Thyroid gland (tissue), 4 donors: ENCODE data around the gene ITIH1. TPM values are rescaled to one million over a fixed set of nuclear protein-coding genes. Genes with fewer than 3 reads are reported as not detected.

Experiments
- DNase-seq, 2 donors: peaks; one replicate each; pipeline ENCODE4 v3.0.0-alpha.2; 2019
- H3K27ac ChIP-seq, 3 donors: fragments of 200-600 bp; sonication (generic); 1 replicate in 2 of 3; 2 replicates in 1 of 3; pipeline ENCODE4 v1.5.1; 2016 to 2019; ENCODE audit warnings: mild to moderate bottlenecking in 1 of 3, moderate library complexity in 1 of 3
- H3K27me3 ChIP-seq: fragments of 200-600 bp; sonication (generic); one replicate; pipeline ENCODE4 v1.5.1; 2019
- H3K36me3 ChIP-seq, 2 donors: fragments of 200-600 bp; sonication (generic); one replicate each; pipeline ENCODE4 v1.5.1; 2016 to 2019
- H3K4me1 ChIP-seq, 2 donors: fragments of 200-600 bp; sonication (generic); one replicate each; pipeline ENCODE4 v1.5.1; 2017 to 2019
- H3K4me3 ChIP-seq, 3 donors: fragments of 200-600 bp; sonication (generic); replicated peaks in 1 of 3; 1 replicate in 2 of 3; 2 replicates in 1 of 3; pipeline ENCODE4 v1.5.1; 2016; ENCODE audit warnings: mild to moderate bottlenecking in 1 of 3
- H3K9me3 ChIP-seq: fragments of 200-600 bp; sonication (generic); one replicate; pipeline ENCODE4 v1.5.1; 2017
- POLR2A ChIP-seq, 2 donors: fragments of 450-650 bp; IDR thresholded peaks; one replicate each; pipeline ENCODE4 v1.6.1; 2017; ENCODE audit warnings: antibody characterized with exemption in 2 of 2, mild to moderate bottlenecking in 2 of 2, moderate library complexity in 1 of 2
- WGBS, 2 donors: methylation state at CpG; one replicate each; pipeline ENCODE4 v1.1.5; 2017; 5-methylcytosine and 5-hydroxymethylcytosine counted together
- intact Hi-C: fragments of 100-400 bp; cut with DNase I; formaldehyde crosslinking; loops from one replicate; pipeline ENCODE4 v1.15.1; 2023
- total RNA-seq, 4 donors: library from RNA; depleted of rRNA; stranded (reverse); fragments of >200 nt; gene quantifications; one replicate each; pipeline ENCODE4 v1.2.3, GENCODE V29; 2016
- TF ChIP-seq, protein P1 (sequence below), 6 experiments: fragments of 200-600 bp in 3 of 6; fragments of 450-650 bp in 3 of 6; sonication (generic) in 3 of 6; IDR thresholded peaks; one replicate each; pipeline ENCODE4 v1.5.1; 2016 to 2019; ENCODE audit warnings: antibody characterized with exemption in 6 of 6, mild to moderate bottlenecking in 2 of 6, inconsistent platforms in 1 of 6, moderate library complexity in 1 of 6

The ITIH1 gene
- total RNA-seq, 4 donors from 2014 or later = not detected

DNA sequence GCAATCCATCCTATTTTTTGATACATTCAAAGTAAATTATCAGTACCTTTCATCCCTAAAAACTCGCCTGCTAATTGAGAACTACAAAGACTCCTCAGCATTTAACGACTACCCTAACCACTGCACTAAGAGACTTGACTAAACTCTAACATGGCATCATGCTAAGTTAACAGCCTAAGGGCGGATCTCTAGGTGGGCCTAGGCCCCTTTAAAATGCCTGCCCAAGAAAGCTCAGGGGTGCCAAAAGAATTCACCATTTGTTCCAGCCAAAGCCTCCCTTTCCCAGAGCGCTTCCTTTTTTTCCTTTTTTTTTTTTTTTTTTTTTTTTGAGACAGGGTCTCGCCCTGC, 6.1 kb upstream of the ITIH1 start:
- peaks cover 12% of the 10 kb centered on the region in 2 donors for H3K4me1 ChIP-seq
- 54 to 57% methylated on average over 5 of the region's 5 CpGs for WGBS, 2 donors
- H3K36me3 ChIP-seq = peaks cover 0 to 1% of the 10 kb centered on the region in 2 donors
- H3K9me3 ChIP-seq = no peaks in the 10 kb centered on the region
- DNase-seq = no peak
- H3K27me3 ChIP-seq = no peaks in the 10 kb centered on the region
- H3K27ac ChIP-seq = peak overlapping the region in 2 of 3 donors; percentile 46 to 60
- H3K4me3 ChIP-seq = peak overlapping the region in 2 of 3 donors; percentile 86 to 87
- intact Hi-C loops = no loop called here
- TF ChIP-seq, protein P1, sequence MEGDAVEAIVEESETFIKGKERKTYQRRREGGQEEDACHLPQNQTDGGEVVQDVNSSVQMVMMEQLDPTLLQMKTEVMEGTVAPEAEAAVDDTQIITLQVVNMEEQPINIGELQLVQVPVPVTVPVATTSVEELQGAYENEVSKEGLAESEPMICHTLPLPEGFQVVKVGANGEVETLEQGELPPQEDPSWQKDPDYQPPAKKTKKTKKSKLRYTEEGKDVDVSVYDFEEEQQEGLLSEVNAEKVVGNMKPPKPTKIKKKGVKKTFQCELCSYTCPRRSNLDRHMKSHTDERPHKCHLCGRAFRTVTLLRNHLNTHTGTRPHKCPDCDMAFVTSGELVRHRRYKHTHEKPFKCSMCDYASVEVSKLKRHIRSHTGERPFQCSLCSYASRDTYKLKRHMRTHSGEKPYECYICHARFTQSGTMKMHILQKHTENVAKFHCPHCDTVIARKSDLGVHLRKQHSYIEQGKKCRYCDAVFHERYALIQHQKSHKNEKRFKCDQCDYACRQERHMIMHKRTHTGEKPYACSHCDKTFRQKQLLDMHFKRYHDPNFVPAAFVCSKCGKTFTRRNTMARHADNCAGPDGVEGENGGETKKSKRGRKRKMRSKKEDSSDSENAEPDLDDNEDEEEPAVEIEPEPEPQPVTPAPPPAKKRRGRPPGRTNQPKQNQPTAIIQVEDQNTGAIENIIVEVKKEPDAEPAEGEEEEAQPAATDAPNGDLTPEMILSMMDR (IDR thresholded peaks at IDR 0.05) = no peak
- no peak for TF ChIP-seq POLR2A (IDR thresholded peaks at IDR 0.05)

DNA sequence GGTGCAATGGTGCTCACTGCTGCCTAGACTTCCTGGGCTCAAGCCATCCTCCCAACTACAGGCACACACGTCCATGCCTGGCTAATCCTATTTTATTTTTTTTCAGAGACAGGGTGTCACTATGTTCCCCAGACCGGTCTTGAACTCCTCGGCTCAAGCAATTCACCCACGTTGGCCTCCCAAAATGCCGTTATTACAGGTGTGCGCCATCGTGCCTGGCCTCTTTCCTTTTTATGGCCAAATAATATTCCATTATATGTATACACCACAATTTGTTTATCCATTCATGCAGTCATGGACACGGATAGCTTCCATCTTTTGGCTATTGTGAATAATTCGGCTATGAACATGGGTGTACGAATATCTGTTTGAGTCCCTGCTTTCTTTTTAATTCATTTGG, 5.7 kb upstream of the ITIH1 start:
- H3K4me3 ChIP-seq = no peak overlapping the region
- no peaks in the 10 kb centered on the region for H3K9me3 ChIP-seq
- TF ChIP-seq, protein P1 (IDR thresholded peaks at IDR 0.05) = no peak
- TF ChIP-seq POLR2A (IDR thresholded peaks at IDR 0.05) = no peak
- no peaks in the 10 kb centered on the region for H3K27me3 ChIP-seq
- no peak overlapping the region for H3K27ac ChIP-seq
- intact Hi-C loops = no loop called here
- no peaks in the 10 kb centered on the region for H3K36me3 ChIP-seq
- WGBS, 2 donors = 90 to 93% methylated on average over 10 of the region's 10 CpGs
- no peak for DNase-seq
- peaks cover 12% of the 10 kb centered on the region in 2 donors for H3K4me1 ChIP-seq

DNA sequence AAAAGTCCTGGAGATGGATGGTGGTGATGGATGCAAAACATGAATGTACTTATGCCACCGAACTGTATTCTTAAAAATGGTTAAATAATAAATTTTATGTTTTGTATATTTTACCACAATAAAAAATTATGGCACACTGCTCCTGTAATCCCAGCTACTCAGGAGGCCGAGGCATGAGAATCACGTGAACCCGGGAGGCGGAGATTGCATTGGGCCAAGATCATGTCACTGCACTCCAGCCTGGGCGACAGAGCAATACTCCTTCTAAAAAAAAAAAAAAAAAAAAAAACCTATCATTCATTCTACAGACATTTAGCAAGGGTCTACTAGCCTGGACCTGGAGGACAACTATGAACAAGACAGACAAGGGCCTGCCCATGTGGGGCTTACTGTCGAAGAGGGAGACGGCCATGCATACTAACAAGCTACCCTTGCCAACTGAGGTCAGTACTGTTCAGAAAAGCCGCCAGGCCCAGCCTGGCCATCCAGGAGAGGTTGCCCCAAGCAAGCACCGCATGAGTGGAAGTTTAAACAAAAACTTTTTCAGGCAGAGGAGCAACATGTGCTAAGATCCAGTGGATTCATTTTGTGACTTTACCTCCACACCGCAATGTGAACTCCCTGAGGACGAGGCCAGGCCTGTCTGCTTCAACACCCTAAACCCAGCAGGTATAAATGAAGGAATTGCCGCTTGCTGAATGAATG, 3.9 kb upstream of the ITIH1 start:
- WGBS, 2 donors = 92 to 94% methylated on average over 13 of the region's 13 CpGs
- Histone ChIP-seq H3K9me3 (no peaks in the 10 kb centered on the region), H3K27ac (no peak overlapping the region), H3K4me3 (no peak overlapping the region), H3K4me1 (peaks cover 12% of the 10 kb centered on the region in 2 donors), H3K36me3 (no peaks in the 10 kb centered on the region), H3K27me3 (no peaks in the 10 kb centered on the region)
- DNase-seq = no peak
- intact Hi-C loops = no loop called here
- TF ChIP-seq, protein P1 (IDR thresholded peaks at IDR 0.05) = no peak
- no peak for TF ChIP-seq POLR2A (IDR thresholded peaks at IDR 0.05)

DNA sequence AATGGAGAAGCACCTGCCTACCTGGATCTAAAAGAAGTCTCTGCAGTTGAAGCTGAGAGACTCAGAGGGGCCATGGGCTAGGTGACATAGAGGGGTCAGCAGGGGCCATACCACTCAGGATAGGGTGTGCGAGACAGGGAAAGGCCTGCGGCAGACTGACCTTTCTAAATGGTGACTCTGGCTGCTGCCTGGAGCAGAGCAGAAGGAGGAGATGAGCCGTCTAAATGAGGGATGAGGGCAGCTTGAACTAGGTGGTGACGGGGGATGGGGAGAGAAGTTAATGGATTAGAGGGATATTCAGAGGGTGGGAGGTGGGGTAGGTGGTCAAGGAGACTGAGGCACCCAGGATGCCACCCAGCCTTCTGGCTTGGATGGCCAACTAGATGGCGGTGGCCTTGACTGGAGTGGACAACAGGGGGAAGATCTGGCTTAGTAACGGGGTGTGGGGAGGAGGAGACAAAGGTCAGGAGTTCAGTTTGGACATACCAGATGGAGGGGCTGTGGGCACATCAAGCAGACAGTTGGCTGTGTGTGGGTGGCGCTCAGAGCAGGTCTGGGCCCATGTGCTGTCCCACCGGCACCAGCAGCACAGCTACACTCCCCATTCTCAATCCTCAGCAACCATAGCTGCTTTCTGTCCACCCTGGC, 3.2 kb upstream of the ITIH1 start:
- intact Hi-C loops = no loop called here
- no peaks in the 10 kb centered on the region for H3K36me3 ChIP-seq

More for the DNA sequence above, 3.2 kb upstream of the ITIH1 start:
- no peak for DNase-seq
- TF ChIP-seq, protein P1 (IDR thresholded peaks at IDR 0.05) = no peak
- no peak for TF ChIP-seq POLR2A (IDR thresholded peaks at IDR 0.05)
- Histone ChIP-seq H3K27ac (no peak overlapping the region), H3K9me3 (no peaks in the 10 kb centered on the region), H3K4me1 (peaks cover 8 to 12% of the 10 kb centered on the region in 2 donors), H3K27me3 (no peaks in the 10 kb centered on the region), H3K4me3 (no peak overlapping the region)
- WGBS, 2 donors = 82 to 85% methylated on average over 8 of the region's 8 CpGs
